ENCODE data around the gene SSBP1. TPM values are rescaled to one million over a fixed set of nuclear protein-coding genes. Genes with fewer than 3 reads are reported as not detected.
"Not testable (repeated sequence)": the region's sequence is repeated elsewhere in the genome, so short reads cannot be mapped to it uniquely, and the experiment has no call there.

Gene SSBP1
- total RNA-seq, 1 experiment from 2014 or later: 194 TPM

- DNase-seq (ENCODE audit: low spot score): not testable (repeated sequence)
Observed at GRCh38 chr7:141770083-141770583, 32.0 kb downstream of the SSBP1 start.

- DNase-seq (ENCODE audit: low spot score): no peak
Observed at GRCh38 chr7:141776374-141776773, 38.2 kb downstream of the SSBP1 start, which contains the start of gene TAS2R4. TSS of gene TAS2R4 (plus strand) at chr7:141776674. CDS start at chr7:141778489, 1,815 bp downstream.

- DNase-seq (ENCODE audit: low spot score): peak; percentile 82
Observed at GRCh38 chr7:141785706-141786552, 47.8 kb downstream of the SSBP1 start.

- DNase-seq (ENCODE audit: low spot score): no peak
Observed at GRCh38 chr7:141788296-141788695, 50.1 kb downstream of the SSBP1 start.

- DNase-seq (ENCODE audit: low spot score): no peak
Observed at GRCh38 chr7:141789917-141790316, 51.8 kb downstream of the SSBP1 start, which contains the start of gene TAS2R5. TSS of gene TAS2R5 (plus strand) at chr7:141790217. CDS start at chr7:141790362, 145 bp downstream.

- no peak for DNase-seq (ENCODE audit: low spot score)
Observed at GRCh38 chr7:141792526-141792925, 54.4 kb downstream of the SSBP1 start.

Small RNA genes within 50 kb of the gene (small RNA-seq; reads per million reads assigned to genes)
- not detected for gene RNU1-82P

Other genes starting within 250 kb of the SSBP1 start
- gene AGK, start 186.9 kb upstream of the SSBP1 start, total RNA-seq (2014; rRNA removed; shearing (Covaris generic)): 22.1 and 26.4 TPM in 2 replicates
- 19.6 and 20.4 TPM in 2 replicates for gene DENND11, start 36.2 kb upstream of the SSBP1 start, total RNA-seq (2014; rRNA removed; shearing (Covaris generic))
- gene WEE2, start 30.0 kb upstream of the SSBP1 start, total RNA-seq (2014; rRNA removed; shearing (Covaris generic)): 0.03 TPM in 1 of 2 replicates, not detected in the other
- gene TAS2R3, start 25.7 kb downstream of the SSBP1 start, total RNA-seq (2014; rRNA removed; shearing (Covaris generic)): 0.16 and 0.97 TPM in 2 replicates
- gene TAS2R4, start 38.3 kb downstream of the SSBP1 start, total RNA-seq (2014; rRNA removed; shearing (Covaris generic)): 0.13 and 0.23 TPM in 2 replicates
- 0.10 and 0.26 TPM in 2 replicates for gene TAS2R5, start 51.9 kb downstream of the SSBP1 start, total RNA-seq (2014; rRNA removed; shearing (Covaris generic))
- gene PRSS37, start 103.1 kb downstream of the SSBP1 start, total RNA-seq (2014; rRNA removed; shearing (Covaris generic)): not detected in 2 replicates
- gene OR9A4, start 178.0 kb downstream of the SSBP1 start, total RNA-seq (2014; rRNA removed; shearing (Covaris generic)): not detected in 2 replicates
- not detected in 2 replicates for gene CLEC5A, start 208.6 kb downstream of the SSBP1 start, total RNA-seq (2014; rRNA removed; shearing (Covaris generic))
- 0.08 and 0.36 TPM in 2 replicates for gene TAS2R38, start 235.4 kb downstream of the SSBP1 start, total RNA-seq (2014; rRNA removed; shearing (Covaris generic))

All from HT-29 (cell line).